Measurements from ENCODE around the gene MT1B. TPM values are rescaled to one million over a fixed set of nuclear protein-coding genes. Genes with fewer than 3 reads are reported as not detected.

Gene MT1B
- total RNA-seq, 1 donor from 2014 or later: not detected

DNA sequence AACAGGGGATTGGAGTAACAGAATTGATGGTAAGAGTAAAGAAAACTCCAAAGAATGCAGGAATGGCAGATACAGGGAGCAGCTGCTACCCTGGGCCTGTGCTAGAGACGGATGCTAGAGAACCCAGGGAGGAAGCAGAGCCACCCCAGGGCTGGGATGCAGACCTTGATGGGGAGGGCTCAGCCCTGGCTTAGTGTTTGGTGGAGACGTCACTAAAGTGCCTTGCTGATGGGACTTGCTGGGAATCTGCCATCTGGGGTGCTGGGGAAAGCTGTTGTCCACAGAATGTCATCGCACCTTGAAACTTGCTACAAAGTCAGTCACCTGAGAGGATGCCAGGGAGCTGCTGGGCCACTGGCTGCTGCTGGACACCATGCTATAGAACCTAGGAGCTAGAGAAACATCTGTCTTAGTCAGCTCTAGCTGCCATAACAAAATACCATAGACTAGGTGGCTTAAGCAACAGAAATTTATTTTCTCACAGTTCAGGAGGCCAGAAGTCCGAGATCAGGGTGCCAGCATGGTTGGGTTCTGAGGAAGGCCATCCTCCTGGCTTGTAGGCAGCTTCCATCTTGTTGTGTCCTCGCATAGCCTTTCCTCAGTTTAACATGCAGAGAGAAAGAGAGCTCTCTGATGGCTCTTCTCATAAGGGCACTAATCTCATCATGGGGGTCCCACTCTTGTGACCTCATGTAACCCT lies 45.9 kb downstream of the MT1B start:
- TF ChIP-seq, protein P1, sequence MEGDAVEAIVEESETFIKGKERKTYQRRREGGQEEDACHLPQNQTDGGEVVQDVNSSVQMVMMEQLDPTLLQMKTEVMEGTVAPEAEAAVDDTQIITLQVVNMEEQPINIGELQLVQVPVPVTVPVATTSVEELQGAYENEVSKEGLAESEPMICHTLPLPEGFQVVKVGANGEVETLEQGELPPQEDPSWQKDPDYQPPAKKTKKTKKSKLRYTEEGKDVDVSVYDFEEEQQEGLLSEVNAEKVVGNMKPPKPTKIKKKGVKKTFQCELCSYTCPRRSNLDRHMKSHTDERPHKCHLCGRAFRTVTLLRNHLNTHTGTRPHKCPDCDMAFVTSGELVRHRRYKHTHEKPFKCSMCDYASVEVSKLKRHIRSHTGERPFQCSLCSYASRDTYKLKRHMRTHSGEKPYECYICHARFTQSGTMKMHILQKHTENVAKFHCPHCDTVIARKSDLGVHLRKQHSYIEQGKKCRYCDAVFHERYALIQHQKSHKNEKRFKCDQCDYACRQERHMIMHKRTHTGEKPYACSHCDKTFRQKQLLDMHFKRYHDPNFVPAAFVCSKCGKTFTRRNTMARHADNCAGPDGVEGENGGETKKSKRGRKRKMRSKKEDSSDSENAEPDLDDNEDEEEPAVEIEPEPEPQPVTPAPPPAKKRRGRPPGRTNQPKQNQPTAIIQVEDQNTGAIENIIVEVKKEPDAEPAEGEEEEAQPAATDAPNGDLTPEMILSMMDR (IDR thresholded peaks at IDR 0.05): no peak
- peaks cover 13% of the 10 kb centered on the region for H3K4me1 Mint-ChIP-seq (ENCODE audit: unreplicated experiment)
- no peak for DNase-seq (ENCODE audit: extremely low spot score, unreplicated experiment)
- no peaks in the 10 kb centered on the region for H3K27me3 Mint-ChIP-seq (ENCODE audit: unreplicated experiment)
- H3K36me3 Mint-ChIP-seq (ENCODE audit: unreplicated experiment): no peaks in the 10 kb centered on the region
- no peak overlapping the region for H3K4me3 Mint-ChIP-seq (ENCODE audit: unreplicated experiment)
- no peaks in the 10 kb centered on the region for H3K9me3 Mint-ChIP-seq (ENCODE audit: unreplicated experiment)
- H3K27ac Mint-ChIP-seq (ENCODE audit: unreplicated experiment): no peak overlapping the region

DNA sequence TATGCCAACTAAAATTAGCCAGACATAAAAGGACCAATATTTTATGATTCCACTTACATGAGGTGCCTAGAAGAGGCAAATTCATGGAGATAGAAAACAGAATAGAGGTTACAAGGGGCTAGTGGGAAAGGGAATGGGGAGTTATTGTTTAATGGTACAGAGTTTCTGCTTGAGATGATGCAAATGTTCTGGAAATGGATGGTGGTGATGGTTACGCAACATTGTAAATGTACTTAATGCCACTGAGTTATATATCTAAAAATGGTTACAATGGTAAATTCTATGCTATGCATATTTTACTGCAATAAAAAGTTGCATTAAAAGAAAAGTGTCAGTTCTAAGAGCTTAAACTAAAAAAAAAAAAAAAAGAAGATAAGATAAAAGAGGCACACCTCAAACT lies 48.5 kb downstream of the MT1B start:
- H3K9me3 Mint-ChIP-seq (ENCODE audit: unreplicated experiment): no peaks in the 10 kb centered on the region
- no peak overlapping the region for H3K27ac Mint-ChIP-seq (ENCODE audit: unreplicated experiment)
- no peak overlapping the region for H3K4me3 Mint-ChIP-seq (ENCODE audit: unreplicated experiment)
- no peak for DNase-seq (ENCODE audit: extremely low spot score, unreplicated experiment)
- peaks cover 11% of the 10 kb centered on the region for H3K4me1 Mint-ChIP-seq (ENCODE audit: unreplicated experiment)
- H3K27me3 Mint-ChIP-seq (ENCODE audit: unreplicated experiment): no peaks in the 10 kb centered on the region
- TF ChIP-seq, protein P1 (IDR thresholded peaks at IDR 0.05): no peak
- H3K36me3 Mint-ChIP-seq (ENCODE audit: unreplicated experiment): no peaks in the 10 kb centered on the region

DNA sequence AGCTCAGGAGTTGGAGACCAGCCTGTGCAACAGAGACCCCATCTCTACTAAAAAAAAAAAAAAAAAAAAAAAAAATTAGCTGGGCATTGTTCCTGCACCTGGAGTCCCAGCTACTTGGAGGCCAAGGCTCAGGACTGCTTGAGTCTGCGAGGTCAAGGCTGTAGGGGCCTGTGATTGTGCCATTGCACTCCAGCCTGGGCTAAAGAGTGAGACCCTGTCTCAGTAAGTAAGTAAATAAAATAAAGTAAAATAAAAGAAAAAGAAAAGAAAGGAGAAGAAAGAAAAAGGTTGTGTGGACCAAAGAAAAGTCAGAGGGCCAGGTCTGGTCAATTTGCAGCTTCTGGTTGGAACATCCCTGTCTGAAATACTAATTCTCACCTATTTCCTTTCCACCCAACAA lies 48.9 kb downstream of the MT1B start:
- no peak overlapping the region for H3K27ac Mint-ChIP-seq (ENCODE audit: unreplicated experiment)
- no peaks in the 10 kb centered on the region for H3K9me3 Mint-ChIP-seq (ENCODE audit: unreplicated experiment)
- TF ChIP-seq, protein P1 (IDR thresholded peaks at IDR 0.05): no peak
- H3K4me1 Mint-ChIP-seq (ENCODE audit: unreplicated experiment): peaks cover 11% of the 10 kb centered on the region
- H3K4me3 Mint-ChIP-seq (ENCODE audit: unreplicated experiment): no peak overlapping the region
- no peaks in the 10 kb centered on the region for H3K27me3 Mint-ChIP-seq (ENCODE audit: unreplicated experiment)
- no peaks in the 10 kb centered on the region for H3K36me3 Mint-ChIP-seq (ENCODE audit: unreplicated experiment)
- no peak for DNase-seq (ENCODE audit: extremely low spot score, unreplicated experiment)

DNA sequence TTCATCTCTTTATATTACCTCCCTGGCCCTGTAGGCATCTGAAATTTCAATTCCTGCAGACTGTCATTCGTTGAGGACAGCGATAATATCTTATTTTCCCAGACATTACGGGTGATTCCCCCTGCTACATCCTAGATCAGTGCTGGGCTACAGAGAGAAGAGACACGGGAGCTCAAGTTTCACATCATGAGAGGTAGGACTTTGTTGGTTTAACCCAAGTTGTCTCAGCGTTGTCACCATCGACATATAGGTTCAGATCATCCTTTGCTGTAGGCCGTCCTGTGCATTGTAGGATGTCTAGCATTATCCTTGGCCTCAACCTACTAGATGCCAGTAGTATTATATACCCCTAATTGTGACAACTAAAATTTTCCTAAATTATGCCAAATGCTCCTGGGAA lies 49.8 kb downstream of the MT1B start:
- Mint-ChIP-seq H3K4me1 (ENCODE audit: unreplicated experiment) (peaks cover 11% of the 10 kb centered on the region), H3K36me3 (ENCODE audit: unreplicated experiment) (no peaks in the 10 kb centered on the region), H3K27ac (ENCODE audit: unreplicated experiment) (peak overlapping the region; percentile 34), H3K9me3 (ENCODE audit: unreplicated experiment) (no peaks in the 10 kb centered on the region), H3K4me3 (ENCODE audit: unreplicated experiment) (no peak overlapping the region), H3K27me3 (ENCODE audit: unreplicated experiment) (no peaks in the 10 kb centered on the region)
- TF ChIP-seq, protein P1 (IDR thresholded peaks at IDR 0.05): no peak
- no peak for DNase-seq (ENCODE audit: extremely low spot score, unreplicated experiment)

Other genes starting within 250 kb of the MT1B start
- 117 and 136 TPM in 2 replicates for gene AMFR, start 226.3 kb upstream of the MT1B start, total RNA-seq
- 103 and 105 TPM in 2 replicates for gene NUDT21, start 200.6 kb upstream of the MT1B start, total RNA-seq
- gene OGFOD1, start 200.3 kb upstream of the MT1B start, total RNA-seq: 46.3 and 50.6 TPM in 2 replicates
- 58.7 and 66.0 TPM in 2 replicates for gene BBS2, start 131.9 kb upstream of the MT1B start, total RNA-seq
- gene MT4, start 86.8 kb upstream of the MT1B start, total RNA-seq: not detected in 2 replicates
- not detected in 2 replicates for gene MT3, start 62.4 kb upstream of the MT1B start, total RNA-seq
- gene MT2A, start 43.3 kb upstream of the MT1B start, total RNA-seq: 384 and 419 TPM in 2 replicates
- 37.5 and 43.6 TPM in 2 replicates for gene MT1E, start 26.1 kb upstream of the MT1B start, total RNA-seq
- 0.44 and 1.2 TPM in 2 replicates for gene MT1M, start 19.2 kb upstream of the MT1B start, total RNA-seq
- not detected in 2 replicates for gene MT1A, start 13.2 kb upstream of the MT1B start, total RNA-seq
- 12.7 and 14.9 TPM in 2 replicates for gene MT1F, start 6.1 kb downstream of the MT1B start, total RNA-seq
- gene MT1G, start 16.2 kb downstream of the MT1B start, total RNA-seq: not detected in 2 replicates
- not detected in 2 replicates for gene MT1H, start 17.9 kb downstream of the MT1B start, total RNA-seq
- 63.8 and 67.5 TPM in 2 replicates for gene MT1X, start 30.6 kb downstream of the MT1B start, total RNA-seq
- 81.7 and 85.1 TPM in 2 replicates for gene NUP93, start 78.2 kb downstream of the MT1B start, total RNA-seq
- not detected in 2 replicates for gene SLC12A3, start 213.3 kb downstream of the MT1B start, total RNA-seq

All from osteocyte (in vitro differentiated cells).